HG02840 (cell line): ENCODE measurements around the gene AGR3.

Experiments
- ATAC-seq: cut with Tn5 transposase; IDR thresholded peaks from one replicate; pipeline ENCODE4 v1.9.1; 2021; ENCODE audit warnings: mild to moderate bottlenecking, moderate library complexity, moderate number of reproducible peaks; ENCODE audit not compliant: unreplicated experiment, low FRiP score

Gene AGR3

DNA sequence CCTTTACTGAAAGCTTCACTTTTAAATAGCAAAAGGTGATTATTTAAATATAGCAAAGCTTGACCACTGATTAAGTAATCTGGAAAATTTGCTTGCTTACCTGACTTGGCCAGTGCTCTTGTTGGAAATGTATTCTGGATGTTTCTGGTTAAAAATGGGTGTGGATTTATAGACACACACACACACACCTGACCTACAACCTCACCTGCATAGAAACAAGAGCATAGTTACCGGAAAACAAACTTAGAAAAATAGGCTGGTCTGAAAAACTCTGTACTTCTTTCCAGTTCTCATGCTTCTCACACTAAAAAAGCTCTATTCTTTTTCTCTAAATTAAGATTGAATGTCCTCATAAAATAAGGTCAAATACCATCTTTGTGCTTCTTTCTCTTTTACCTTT is at the start of gene AGR3:
Gene AGR3 (minus strand): TSS at position 140 of the 400 bp plus-strand sequence. CDS start 3,365 bp downstream, outside the sequence.
- ATAC-seq = no peak

DNA sequence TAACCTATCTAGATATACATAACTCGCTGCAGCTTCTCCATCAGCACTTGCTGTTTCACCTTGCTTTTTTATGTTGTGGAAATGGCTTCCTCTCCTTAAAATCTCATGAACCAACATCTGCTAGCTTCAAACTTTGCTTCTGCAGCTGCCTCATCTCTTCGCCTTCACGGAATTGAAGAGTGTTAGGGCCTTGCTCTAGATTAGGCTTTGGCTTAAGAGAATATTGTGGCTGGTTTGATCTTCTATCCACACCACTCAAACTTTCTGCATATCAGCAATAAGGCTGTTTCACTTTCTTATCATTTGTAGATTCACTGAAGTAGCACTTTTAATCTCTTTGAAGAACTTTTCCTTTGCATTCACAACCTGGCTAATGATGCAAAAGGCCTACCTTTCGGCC is 49.2 kb upstream of the AGR3 start:
- ATAC-seq = no peak

DNA sequence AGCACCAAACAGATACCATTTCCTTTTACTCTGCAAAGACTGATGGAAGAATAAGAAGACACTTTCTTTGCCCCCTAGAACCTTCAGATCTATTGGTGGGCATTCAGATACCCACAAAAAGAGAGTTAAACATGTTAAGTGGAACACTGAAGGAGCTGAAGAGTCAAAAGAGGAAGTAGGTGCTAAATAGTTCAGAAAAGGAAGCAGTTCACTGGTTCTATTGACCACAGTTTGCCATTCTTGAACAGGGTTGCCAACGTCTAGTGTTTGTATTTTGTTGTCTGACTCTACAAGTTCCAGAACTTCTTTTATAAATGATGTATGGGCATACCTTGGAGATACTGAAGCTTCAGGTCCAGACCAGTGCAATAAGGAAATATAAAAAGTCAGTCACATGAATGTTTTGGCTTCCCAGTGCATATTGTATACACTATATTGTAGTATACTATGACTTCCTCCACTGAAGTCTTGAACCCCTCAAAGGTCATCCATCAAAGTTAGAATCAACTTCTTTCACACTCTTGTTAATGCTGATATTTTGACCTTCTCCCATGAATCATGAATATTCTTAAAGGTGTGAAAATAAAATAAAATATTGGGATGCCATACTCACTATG is 47.5 kb upstream of the AGR3 start:
- ATAC-seq = peak; percentile 60

DNA sequence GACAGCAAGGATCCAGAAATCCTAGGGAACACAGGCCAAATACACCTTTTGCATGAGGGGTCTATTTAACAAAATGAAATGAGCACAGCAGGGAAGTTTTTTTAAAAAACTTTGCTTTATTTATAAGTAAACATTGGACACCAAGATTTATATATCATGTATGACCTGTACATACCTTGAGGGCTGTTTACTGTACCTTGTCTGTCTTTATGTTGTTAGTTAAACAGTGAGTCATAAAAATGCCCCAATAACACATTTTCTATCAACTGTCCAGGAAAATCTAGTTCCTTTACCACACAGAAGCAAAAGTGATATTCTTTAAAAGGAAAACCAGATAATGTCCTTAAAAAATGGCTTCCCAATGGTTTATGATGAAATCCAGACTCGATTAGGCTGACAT is 45.1 kb upstream of the AGR3 start:
- no peak for ATAC-seq

DNA sequence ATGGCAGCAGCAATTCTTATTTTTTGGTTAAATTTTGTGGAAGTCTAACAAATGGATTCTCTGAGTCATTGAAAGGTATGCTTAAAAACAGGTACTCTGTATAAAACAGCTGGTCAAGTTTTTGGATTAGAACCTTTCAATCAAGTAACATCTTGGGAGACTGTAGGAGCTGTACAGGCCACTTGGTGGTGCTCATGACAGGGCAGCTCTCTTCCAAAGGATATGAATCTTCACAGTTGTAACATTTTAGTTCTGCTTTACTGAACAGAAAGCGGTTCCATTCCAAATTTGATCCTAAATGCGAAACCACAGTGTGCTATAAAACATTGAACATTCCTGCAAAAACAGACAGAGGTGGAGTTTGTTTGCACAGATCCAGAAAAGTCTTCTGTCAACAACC is 44.5 kb upstream of the AGR3 start:
- ATAC-seq = no peak

DNA sequence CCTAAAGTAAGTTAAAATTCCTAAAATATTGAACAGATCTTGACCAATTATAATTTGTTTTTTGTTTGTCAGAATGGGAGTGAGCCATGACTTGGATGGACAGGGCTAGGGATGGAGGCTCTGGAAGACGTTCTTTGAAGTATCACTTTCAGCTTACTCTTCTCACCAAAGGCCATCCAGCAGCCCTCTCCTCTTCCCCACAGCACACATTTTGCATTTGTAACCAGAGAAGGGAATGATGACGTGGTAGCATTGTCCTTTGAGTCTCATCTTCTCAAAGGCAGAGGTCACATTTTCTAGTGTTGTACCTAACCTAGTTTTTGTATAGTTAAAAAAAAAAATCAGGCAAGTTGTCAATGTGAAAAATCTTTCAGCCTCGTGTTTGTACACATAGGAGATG is 43.8 kb upstream of the AGR3 start:
- no peak for ATAC-seq

DNA sequence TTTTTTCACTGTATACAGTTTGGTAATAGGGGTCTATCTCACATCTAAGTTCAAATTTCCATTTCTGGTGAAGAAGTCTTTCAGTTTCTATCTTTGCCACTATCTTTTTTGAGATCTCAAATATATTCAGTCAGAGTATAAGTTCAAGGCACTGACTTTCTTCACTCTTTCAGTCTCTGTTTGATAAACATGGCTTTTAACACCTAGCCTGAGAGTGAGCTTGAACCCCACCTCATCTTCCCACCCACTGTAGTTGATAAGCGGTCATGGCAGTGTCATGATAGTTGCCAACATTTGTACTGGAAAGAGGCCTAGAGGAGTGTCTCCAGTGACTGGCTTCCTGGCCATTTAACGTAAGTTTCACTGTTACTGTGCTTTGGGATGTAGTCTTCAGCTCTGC is 41.2 kb upstream of the AGR3 start:
- ATAC-seq = no peak

DNA sequence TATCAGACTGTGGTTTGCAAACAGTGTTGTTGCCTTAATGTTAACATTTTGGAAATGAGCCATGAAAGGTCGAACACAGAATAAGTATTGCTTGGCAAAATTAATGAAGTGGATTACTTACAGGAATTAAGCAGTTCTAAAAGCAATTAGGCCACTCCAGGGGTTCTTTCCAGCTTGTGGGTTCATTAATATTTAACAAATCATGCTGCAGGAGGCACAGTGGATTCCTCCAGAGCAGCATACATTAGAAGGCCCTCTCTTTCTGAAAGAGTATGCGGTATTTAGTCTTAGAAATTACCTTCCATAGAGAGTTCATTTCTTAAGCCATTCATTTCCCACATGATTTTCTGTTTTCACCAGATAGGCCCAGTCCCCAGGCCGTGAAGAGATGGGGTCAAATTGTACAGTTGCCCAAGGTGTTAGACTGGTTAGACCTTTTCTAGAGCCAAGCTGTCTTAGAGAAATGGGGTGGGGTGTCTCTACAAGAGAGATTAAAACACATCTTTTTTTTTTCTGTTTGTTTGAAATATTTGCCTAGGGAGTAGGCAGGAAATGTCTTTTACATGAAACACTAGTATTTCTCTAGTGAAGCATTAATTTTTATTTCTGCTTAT is 40.0 kb upstream of the AGR3 start:
- ATAC-seq = no peak

DNA sequence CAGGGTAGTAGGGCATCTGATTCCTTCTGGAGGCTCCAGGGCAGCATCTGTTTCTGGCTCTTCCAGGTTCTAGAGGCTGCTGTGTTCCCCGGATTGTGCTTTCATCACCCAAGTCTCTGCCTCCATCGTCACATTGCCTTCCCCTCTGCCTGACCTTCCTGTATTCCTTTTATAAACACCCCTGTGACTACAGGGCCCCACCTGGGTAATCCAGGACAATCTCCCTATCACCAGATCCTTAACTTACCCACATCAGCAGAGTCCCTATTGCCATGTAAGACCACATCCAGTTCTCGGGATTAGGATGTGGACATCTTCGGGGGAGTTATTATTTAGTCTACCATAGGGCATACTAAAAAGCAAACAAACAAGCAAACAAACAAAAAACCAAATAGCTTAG is 39.4 kb upstream of the AGR3 start:
- ATAC-seq = no peak

DNA sequence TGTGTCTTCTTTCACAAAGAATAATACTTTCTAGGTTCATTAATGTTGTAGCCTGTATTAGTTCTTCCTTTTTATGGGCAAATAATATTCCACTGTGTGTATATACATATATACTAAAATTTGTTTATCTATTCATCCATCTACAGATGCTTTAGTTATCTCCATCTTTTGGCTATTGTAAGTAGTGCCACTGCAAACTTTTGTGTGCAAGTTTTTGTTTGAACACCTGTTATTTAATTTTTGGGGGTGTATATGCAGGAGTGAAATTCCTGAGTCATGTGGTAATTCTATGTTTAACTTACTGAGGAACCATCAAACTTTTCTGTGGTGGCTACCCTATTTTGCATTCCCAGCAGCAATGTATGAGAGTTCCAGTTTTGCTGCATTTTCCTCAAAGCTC is 37.7 kb upstream of the AGR3 start:
- ATAC-seq = no peak

DNA sequence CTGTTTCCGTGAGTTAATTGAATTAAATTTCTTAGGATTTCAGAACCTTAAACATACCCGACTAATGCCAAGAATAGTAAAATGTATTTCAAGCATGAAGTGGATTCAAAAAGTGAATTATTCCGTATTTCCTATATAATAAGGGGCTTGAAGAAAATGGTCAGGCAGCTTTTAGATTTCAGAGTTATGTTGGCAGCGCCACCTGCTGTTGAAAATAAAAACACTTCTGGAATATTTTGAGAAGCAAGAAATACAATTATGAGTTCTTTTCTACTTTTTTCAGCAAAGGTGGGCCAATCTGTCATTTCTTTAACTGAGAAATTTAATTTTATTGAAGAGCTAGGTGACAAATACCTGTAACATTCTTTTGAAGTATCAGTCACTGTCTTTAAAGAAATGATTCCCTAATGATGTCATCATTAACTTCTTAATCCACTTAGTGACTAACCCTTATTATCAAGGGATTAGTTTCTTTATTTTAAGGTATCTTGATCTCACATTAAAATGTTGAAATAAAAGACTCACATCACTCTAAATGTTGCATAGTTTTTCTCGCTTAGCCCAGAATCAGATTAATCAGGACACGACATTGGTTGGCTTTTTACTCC is 36.6 kb upstream of the AGR3 start:
- ATAC-seq = no peak

DNA sequence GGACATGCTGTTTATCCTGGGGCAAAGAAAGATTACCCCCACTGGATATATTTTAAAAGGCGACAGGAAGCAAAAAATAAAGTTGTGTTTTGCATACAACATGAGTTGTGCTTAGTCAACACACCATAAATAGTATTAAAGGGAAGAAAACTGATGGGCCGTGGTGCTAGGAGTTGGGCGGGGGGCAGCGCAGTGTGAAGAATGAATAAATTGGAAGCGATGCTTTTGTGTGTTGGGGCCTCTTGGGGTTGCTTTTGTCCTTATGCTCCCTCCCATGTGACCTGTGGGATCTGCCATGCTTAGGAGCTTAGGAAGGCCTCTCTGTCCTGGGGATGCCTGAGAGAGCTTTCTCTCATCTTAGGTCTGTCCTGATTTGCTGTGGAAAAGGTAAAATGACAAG is 35.0 kb upstream of the AGR3 start:
- no peak for ATAC-seq

DNA sequence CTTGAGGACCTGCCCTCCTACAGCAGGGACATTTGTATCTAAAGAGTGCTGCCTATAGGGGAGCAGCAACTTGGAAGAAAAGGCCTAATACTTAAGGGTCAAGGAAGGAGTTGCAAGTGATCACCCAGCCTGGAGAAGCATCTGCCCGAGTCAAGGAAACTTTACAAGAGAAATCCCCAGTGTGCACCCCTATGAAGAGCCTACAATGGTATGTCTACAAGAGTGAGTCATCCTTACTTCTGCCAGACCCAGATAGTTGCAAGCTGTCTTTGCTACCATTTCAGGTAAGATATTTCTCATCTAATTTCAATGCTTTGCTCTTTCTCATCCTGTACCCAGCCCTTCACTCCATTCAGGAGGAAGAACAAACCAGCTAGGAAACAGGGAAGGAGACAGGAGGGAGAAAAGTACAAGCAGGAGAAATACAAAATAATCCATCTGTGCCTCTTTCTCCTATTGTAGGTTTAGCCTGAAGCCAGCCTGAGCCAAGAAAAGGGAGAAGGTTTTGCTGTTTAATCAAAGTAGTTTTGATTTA is 34.4 kb upstream of the AGR3 start:
- ATAC-seq = no peak

DNA sequence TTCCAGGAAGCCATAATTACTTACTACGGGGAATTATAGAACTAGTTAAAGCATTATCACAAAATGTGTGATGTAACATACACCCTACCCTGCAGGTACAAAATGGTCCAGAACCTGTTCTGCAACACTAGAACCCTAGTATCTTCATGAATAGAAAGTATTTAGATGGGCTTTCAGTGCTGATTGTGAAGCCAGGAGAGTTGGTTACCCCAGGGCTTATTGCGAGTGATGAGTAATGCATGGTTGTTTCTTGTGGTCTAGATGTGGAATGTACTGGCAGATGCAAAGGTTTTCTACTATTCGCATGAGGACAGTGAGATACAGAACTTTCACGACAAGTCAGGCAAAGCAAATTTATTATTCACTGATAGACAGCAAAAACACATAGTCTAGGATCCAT is 33.6 kb upstream of the AGR3 start:
- ATAC-seq = no peak

DNA sequence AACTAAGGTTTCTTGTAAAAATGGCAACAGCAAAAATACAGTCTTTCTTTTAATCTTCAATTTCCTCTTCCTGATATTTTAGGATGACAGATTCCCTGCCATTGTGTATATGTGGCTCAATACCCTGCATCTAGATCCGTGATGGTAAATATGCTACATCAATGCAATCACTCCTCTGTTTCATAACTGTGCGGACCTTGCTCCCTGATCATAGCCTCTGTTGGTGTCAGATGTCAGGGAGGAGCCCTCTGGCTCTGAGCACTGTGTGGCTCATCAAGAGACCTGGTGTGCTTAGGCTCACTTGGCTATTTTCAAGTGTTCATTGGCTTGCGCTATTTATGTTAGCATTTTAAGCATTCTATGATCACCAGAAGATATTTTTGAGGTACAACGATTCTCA is 33.0 kb upstream of the AGR3 start:
- ATAC-seq = no peak

DNA sequence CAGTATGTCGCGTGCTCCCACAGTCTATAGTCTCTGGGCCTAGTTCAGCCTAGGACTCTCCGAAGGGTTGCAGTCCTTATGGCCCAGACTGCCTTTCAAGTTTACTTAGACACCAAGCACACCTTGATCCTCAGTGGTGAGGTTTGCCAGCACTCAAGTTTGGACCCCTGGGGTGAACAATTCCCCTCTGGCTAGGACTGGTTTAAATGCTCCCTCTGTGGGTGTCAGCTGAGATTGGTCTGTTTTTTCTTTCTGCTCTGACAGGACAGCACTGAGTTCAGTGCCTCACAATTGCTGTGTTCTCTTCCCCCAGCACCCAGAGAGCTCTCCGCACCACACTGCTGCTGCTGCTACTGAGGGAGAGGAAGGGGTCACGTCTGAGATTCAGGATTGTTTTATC is 31.9 kb upstream of the AGR3 start:
- no peak for ATAC-seq

DNA sequence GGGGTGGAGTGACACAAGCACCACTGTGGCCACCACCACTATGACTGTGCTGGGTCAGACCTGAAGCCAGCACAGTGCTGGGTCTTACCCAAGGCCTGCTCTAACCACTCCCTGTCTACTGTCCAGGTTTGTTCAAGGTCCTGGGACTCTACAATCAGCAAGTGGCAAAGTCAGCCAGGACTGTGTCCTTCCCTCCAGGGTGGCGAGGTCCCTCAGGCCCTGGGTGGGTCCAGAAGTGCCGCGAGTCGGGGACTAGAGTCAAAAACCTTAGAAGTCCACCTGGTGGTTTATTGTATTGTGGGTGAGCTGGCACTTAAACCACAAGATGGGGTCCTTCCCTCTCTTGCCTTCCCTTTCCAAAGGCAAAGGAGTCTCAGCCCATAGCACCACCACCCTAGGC is 30.8 kb upstream of the AGR3 start:
- no peak for ATAC-seq

DNA sequence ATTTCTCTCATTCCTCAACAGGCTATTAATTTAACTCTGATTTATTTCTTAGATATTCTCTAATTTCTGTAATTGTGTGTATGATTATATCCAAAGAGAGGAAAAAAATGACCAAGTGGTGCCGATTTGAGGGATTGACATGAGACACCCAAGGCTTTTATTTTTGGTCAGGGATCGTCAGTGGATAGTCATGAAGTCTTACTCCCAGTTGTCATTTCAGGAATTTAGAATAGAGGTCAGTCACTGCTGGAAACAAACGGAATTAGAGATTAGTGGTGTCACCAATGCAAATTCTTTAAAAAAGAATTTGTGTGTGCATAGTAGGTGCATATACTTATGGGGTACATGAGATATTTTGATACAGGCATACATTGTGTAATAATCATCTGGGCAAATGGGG is 26.8 kb upstream of the AGR3 start:
- ATAC-seq = no peak

DNA sequence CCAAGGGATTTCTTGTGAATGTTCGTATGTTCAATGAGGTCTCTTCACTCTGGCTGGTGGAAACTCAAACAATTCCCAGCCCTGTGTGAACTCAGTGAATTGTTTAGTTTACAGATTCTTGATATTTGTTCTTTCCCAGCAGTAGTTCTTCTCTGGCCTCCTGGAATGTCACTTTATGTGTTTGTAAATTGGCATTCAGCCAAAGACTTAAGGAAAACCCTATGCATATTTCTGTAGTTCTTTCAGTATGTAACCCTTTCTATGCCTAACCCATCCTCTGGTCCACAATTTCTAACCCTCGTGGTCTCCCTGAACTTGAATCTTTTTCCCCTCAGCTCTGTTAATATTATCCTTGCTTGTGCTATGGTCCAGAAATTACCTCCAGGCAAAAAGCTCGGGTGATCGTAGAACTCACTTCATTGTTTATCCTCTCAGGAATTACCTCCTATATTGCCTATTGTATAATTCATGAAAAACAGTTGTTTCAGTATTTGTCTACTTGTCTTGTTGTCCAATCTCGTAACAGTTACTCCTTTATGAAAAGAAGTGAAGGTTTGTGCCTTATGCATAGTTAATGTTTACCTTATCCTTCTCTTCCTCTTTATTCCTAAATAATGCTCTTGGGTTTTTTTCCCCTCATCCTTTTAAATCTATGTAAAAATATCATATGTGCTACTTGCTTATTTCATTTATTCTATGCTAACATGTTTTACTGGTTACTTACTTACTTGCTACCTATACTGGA is 23.7 kb upstream of the AGR3 start:
- ATAC-seq = no peak

DNA sequence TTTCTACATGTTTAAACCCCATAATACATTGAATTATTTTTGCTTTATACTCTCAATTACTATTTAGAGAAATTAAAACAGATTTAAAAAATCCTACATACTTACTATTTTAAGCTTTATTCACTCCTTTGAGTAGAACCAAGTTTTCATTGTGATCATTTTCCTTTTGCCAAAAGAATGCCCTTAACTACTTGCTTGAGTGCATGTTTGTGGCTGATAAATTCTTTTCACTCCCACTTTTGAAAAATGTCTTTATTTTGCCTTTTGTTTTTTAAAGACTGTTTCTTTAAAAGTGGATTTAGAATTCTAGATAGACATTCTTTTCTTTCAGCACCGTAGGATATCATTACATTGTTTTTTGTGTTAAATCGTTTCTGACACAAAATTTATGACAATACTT is 22.3 kb upstream of the AGR3 start:
- ATAC-seq = no peak

DNA sequence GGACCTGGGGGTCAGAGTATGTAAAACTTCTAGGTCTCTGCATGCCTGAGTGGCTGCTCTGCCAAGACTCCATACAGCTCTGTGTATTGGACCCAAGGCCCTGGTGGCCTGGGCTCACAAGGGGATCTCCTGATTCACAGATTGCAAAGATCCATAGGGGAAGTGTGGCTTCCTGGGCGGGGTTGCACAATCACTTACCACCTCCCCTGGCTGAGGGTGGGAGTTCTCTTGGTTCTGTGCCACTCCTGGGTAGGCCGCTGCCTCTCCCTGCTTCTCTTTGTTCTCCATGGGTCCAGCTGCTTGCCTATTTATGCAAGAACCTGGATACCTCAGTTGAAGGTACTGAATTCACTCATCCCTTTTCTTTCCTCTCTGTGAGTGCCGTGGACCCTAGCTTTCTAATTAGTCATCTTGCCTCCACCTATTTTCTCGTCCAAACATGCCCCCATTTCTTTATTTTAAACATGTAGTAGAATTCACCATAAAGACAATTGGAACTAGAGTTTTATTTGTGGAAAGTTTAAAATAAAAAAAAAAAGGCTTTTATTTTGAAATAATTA is 18.5 kb upstream of the AGR3 start:
- ATAC-seq = no peak
